NOMO-1 (cell line): Measurements from ENCODE around the gene MCF2L.
"Not testable (repeated sequence)": the region's sequence is repeated elsewhere in the genome, so short reads cannot be mapped to it uniquely, and the experiment has no call there.

Experiments used
- DNase-seq, 2 experiments: peaks; one replicate each; lab custom pipeline; 2025; ENCODE audit not compliant: unreplicated experiment in 2 of 2; lab: John Stamatoyannopoulos, UW

The MCF2L gene

GRCh38 chr13:113106711-113107351, 137.8 kb downstream of the MCF2L start:
- DNase-seq = no peak

- DNase-seq = not testable (repeated sequence)
Measured at GRCh38 chr13:113108521-113108920, 139.5 kb downstream of the MCF2L start.

GRCh38 chr13:113109151-113110047, 140.4 kb downstream of the MCF2L start:
- no peak for DNase-seq

- no peak for DNase-seq
Measured at GRCh38 chr13:113110048-113110851, 141.2 kb downstream of the MCF2L start.

GRCh38 chr13:113110852-113111315, 141.9 kb downstream of the MCF2L start:
- no peak for DNase-seq

- DNase-seq = not testable (repeated sequence)
Measured at GRCh38 chr13:113111821-113112220, 142.8 kb downstream of the MCF2L start.

GRCh38 chr13:113112475-113112874, 143.5 kb downstream of the MCF2L start:
- DNase-seq = not testable (repeated sequence)

- DNase-seq = no peak
Measured at GRCh38 chr13:113112893-113113845, 144.2 kb downstream of the MCF2L start.

GRCh38 chr13:113113846-113114271, 144.8 kb downstream of the MCF2L start:
- DNase-seq = no peak

- no peak for DNase-seq
Measured at GRCh38 chr13:113114511-113115362, 145.7 kb downstream of the MCF2L start.

GRCh38 chr13:113115363-113116205, 146.6 kb downstream of the MCF2L start:
- DNase-seq = no peak

GRCh38 chr13:113116206-113116800, 147.3 kb downstream of the MCF2L start:
- no peak for DNase-seq

- no peak for DNase-seq
Measured at GRCh38 chr13:113116871-113117271, 147.9 kb downstream of the MCF2L start.

GRCh38 chr13:113117335-113117872, 148.4 kb downstream of the MCF2L start:
- no peak for DNase-seq

- DNase-seq = no peak
Measured at GRCh38 chr13:113117911-113118260, 148.9 kb downstream of the MCF2L start.

GRCh38 chr13:113118261-113119021, 149.4 kb downstream of the MCF2L start:
- no peak for DNase-seq
